HUES6 (cell line): ENCODE data around the gene LRRC23.
"Not testable (repeated sequence)": the region's sequence is repeated elsewhere in the genome, so short reads cannot be mapped to it uniquely, and the experiment has no call there.

Source experiments
- H3K27ac ChIP-seq: 2 replicates; pipeline ENCODE4 v1.7.0; 2013; ENCODE audit warnings: low read depth, mild to moderate bottlenecking, low read length, inconsistent platforms
- H3K27me3 ChIP-seq: 2 replicates; pipeline ENCODE4 v1.6.1; 2013; ENCODE audit warnings: low read length; ENCODE audit not compliant: control insufficient read depth, insufficient read depth
- H3K36me3 ChIP-seq: 2 replicates; pipeline ENCODE4 v1.6.1; 2013; ENCODE audit warnings: low read length; ENCODE audit not compliant: control insufficient read depth, insufficient read depth
- H3K4me1 ChIP-seq: 2 replicates; pipeline ENCODE4 v1.6.1; 2013; ENCODE audit warnings: low read length; ENCODE audit not compliant: control insufficient read depth, insufficient read depth
- H3K4me3 ChIP-seq: 2 replicates; pipeline ENCODE4 v1.5.1; 2013; ENCODE audit warnings: low read depth, low read length
- H3K9ac ChIP-seq: one replicate; pipeline ENCODE4 v1.6.1; 2013; ENCODE audit warnings: mild to moderate bottlenecking, low read length
- H3K9me3 ChIP-seq: 2 replicates; pipeline ENCODE4 v1.6.1; 2013; ENCODE audit warnings: low read depth, low read length; ENCODE audit not compliant: control insufficient read depth, insufficient read depth

Gene LRRC23

GRCh38 chr12:6890789-6891645 is 13.6 kb upstream of the LRRC23 start:
- peak overlapping the region; percentile 57 for H3K4me3 ChIP-seq
- H3K4me1 ChIP-seq: peaks cover 22% of the 10 kb centered on the region
- no peaks in the 10 kb centered on the region for H3K9me3 ChIP-seq

GRCh38 chr12:6891646-6892001 is 13.0 kb upstream of the LRRC23 start:
- H3K36me3 ChIP-seq: no peaks in the 10 kb centered on the region
- peak overlapping the region; percentile 57 for H3K4me3 ChIP-seq
- H3K27ac ChIP-seq: peak overlapping the region; percentile 86
- H3K9ac ChIP-seq: peak overlapping the region; percentile 82
- peaks cover 22% of the 10 kb centered on the region for H3K4me1 ChIP-seq
- H3K9me3 ChIP-seq: no peaks in the 10 kb centered on the region
- no peaks in the 10 kb centered on the region for H3K27me3 ChIP-seq

More at GRCh38 chr12:6890789-6891645, 13.6 kb upstream of the LRRC23 start:
- Histone ChIP-seq H3K9ac (peak overlapping the region; percentile 82), H3K27ac (peak overlapping the region; percentile 96), H3K27me3 (no peaks in the 10 kb centered on the region), H3K36me3 (no peaks in the 10 kb centered on the region)

- not testable (repeated sequence) for H3K9me3 ChIP-seq, H3K36me3 ChIP-seq, H3K4me3 ChIP-seq, H3K27me3 ChIP-seq, H3K27ac ChIP-seq, H3K9ac ChIP-seq
- H3K4me1 ChIP-seq: peaks cover 17% of the 10 kb centered on the region
These were observed 11.9 kb upstream of the LRRC23 start for GRCh38 chr12:6892683-6893082.

GRCh38 chr12:6894321-6894720 is 10.3 kb upstream of the LRRC23 start:
- H3K9me3 ChIP-seq: no peaks in the 10 kb centered on the region
- H3K36me3 ChIP-seq: no peaks in the 10 kb centered on the region
- no peak overlapping the region for H3K27ac ChIP-seq
- peaks cover 11% of the 10 kb centered on the region; the same call in 1 of the 2 replicates for H3K4me1 ChIP-seq
- no peak overlapping the region for H3K9ac ChIP-seq
- no peaks in the 10 kb centered on the region for H3K27me3 ChIP-seq
- H3K4me3 ChIP-seq: no peak overlapping the region

GRCh38 chr12:6896846-6897435 is 7.7 kb upstream of the LRRC23 start:
- Histone ChIP-seq H3K27me3 (no peaks in the 10 kb centered on the region), H3K4me3 (no peak overlapping the region), H3K9ac (no peak overlapping the region), H3K36me3 (no peaks in the 10 kb centered on the region), H3K27ac (no peak overlapping the region), H3K4me1 (no peaks in the 10 kb centered on the region), H3K9me3 (no peaks in the 10 kb centered on the region)

- Histone ChIP-seq H3K4me3 (no peak overlapping the region), H3K9ac (no peak overlapping the region), H3K27me3 (no peaks in the 10 kb centered on the region), H3K36me3 (no peaks in the 10 kb centered on the region), H3K27ac (no peak overlapping the region), H3K9me3 (no peaks in the 10 kb centered on the region), H3K4me1 (peaks cover 11% of the 10 kb centered on the region)
These were observed 5.2 kb upstream of the LRRC23 start for GRCh38 chr12:6899427-6899826.

- Histone ChIP-seq H3K27me3 (no peaks in the 10 kb centered on the region), H3K4me1 (peaks cover 11% of the 10 kb centered on the region), H3K9ac (no peak overlapping the region), H3K4me3 (no peak overlapping the region), H3K27ac (no peak overlapping the region), H3K9me3 (no peaks in the 10 kb centered on the region), H3K36me3 (no peaks in the 10 kb centered on the region)
These were observed 4.6 kb upstream of the LRRC23 start for GRCh38 chr12:6899837-6900519.

GRCh38 chr12:6902448-6902847 is 2.2 kb upstream of the LRRC23 start:
- Histone ChIP-seq H3K9ac (no peak overlapping the region), H3K27ac (no peak overlapping the region), H3K36me3 (no peaks in the 10 kb centered on the region), H3K4me1 (peaks cover 16% of the 10 kb centered on the region), H3K9me3 (no peaks in the 10 kb centered on the region), H3K27me3 (peaks cover 10% of the 10 kb centered on the region; the same call in 1 of the 2 replicates), H3K4me3 (no peak overlapping the region)

GRCh38 chr12:6903722-6904121 is 900 bp upstream of the LRRC23 start:
- Histone ChIP-seq H3K9ac (no peak overlapping the region), H3K27ac (no peak overlapping the region), H3K36me3 (no peaks in the 10 kb centered on the region), H3K4me1 (peaks cover 16% of the 10 kb centered on the region), H3K4me3 (no peak overlapping the region), H3K27me3 (peaks cover 10% of the 10 kb centered on the region; the same call in 1 of the 2 replicates), H3K9me3 (no peaks in the 10 kb centered on the region)

GRCh38 chr12:6905414-6906040 is 905 bp downstream of the LRRC23 start:
- Histone ChIP-seq H3K9ac (peak overlapping the region; percentile 72), H3K4me1 (peaks cover 16% of the 10 kb centered on the region), H3K9me3 (no peaks in the 10 kb centered on the region), H3K36me3 (no peaks in the 10 kb centered on the region), H3K4me3 (peak overlapping the region; percentile 63), H3K27me3 (peaks cover 10% of the 10 kb centered on the region; the same call in 1 of the 2 replicates), H3K27ac (no peak overlapping the region)
